Stromal cell of bone marrow (primary cell): Measurements from ENCODE around the gene KCNJ10.

ENCODE experiments used
- DNase-seq: peaks from one replicate; pipeline ENCODE4 v3.0.0-alpha.2; 2012; ENCODE audit warnings: low read depth

Gene KCNJ10

GRCh38 chr1:159961636-159962035 is 108.3 kb downstream of the KCNJ10 start:
- no peak for DNase-seq

DNA sequence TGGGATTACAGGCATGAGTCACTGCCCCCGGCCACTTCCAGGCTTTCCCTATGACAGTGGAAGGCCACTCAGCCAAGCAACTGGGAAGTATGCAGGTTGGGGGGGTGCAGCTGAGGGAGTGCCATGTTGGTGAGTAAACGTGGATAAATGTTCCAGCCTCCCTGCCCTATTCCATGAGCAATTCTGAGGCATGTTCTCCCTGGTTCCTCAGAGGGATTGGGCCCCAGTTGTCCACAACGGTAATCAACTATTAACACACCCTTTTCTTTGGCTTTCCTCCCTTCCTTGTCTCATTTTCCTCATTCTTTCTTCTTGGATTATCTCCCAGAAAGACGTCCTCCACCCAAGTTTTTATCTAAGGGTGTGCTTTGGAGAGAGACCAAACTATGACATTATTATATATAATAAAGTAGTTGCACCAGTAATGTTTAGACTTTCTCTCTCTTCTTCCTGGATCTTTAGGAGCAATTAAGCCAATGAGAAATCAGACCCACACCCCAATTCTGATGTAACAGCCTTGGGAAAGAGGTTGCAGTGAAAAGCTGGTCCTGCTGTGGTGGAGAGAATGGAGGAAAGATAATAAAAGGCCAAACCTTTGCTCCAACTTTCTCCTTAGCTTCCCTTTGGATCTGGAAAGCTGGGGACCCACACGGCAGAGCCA is 109.1 kb downstream of the KCNJ10 start:
- DNase-seq = peak; percentile 92

DNA sequence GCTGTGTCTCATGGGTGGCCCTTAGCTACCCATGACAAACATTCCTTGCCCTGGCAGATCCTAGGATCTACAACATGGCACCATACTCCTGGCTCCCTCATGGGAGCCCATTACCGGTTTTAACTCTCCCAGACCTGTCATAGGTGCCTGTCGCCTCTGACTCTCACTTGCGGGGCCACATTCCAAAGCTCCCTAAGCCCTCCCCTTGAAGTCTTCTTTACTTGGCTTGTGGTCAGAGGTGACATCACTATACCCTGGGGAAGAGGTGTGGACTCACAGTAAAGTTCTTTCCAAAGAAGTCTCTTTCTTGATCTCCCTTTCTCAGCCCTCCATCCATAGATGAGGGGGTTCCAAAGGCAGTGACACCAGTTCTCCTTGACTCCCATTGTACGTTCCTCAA is 110.5 kb downstream of the KCNJ10 start:
- DNase-seq = no peak

GRCh38 chr1:159958719-159959380 is 111.1 kb downstream of the KCNJ10 start:
- DNase-seq = no peak

- DNase-seq = no peak
Observed at GRCh38 chr1:159957824-159958268, 112.1 kb downstream of the KCNJ10 start.

- DNase-seq = no peak
Observed at GRCh38 chr1:159955456-159955855, 114.5 kb downstream of the KCNJ10 start.

- peak; percentile 44 for DNase-seq
Observed at GRCh38 chr1:159953536-159954515, 116.1 kb downstream of the KCNJ10 start, which contains the start of gene SLAMF9. TSS of gene SLAMF9 (minus strand) at chr1:159954237. CDS start at chr1:159954137, 100 bp downstream.

DNA sequence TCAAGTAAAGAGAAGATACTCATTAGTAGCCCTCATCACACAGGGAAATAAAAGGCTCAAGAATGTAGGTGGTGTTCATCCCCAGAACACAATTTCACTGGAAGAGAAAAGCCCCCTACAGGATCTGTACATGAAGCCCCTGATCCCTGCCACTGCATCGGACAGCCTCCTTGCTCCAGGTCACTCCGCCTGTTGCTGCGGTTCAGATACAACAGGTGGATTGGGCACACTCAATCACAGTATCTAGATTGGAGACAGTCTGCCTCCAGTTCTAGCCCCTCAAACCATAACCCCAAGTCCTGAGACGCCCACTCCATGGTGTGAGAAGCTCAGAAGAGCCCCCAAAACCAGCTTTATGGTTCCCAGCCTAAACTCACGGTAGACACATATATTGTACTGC is 117.0 kb downstream of the KCNJ10 start:
- DNase-seq = no peak

GRCh38 chr1:159951551-159951950 is 118.4 kb downstream of the KCNJ10 start:
- DNase-seq = peak; percentile 33

GRCh38 chr1:159951016-159951415 is 118.9 kb downstream of the KCNJ10 start:
- no peak for DNase-seq

DNA sequence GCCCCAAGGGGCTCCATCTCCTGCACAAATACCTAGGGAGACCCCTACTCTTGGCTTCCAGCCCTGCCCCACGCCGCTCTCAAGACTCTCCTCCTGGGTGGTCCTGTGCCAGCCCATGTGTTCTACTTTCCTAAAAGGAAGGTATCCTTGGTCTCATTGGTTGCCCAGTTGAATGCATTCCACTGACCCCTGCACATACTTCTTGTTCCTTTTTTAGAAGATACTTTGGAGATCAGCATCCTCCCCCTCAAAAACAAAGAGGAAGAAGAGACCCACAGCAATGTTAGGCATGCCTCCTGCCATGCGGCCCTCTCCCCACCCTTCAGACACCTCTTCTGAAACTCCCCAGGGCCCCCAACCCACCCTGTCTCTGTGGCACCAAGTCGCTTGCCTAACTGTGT is 120.0 kb downstream of the KCNJ10 start:
- DNase-seq = no peak

GRCh38 chr1:159949123-159949522 is 120.8 kb downstream of the KCNJ10 start:
- DNase-seq = no peak
